ENCODE results near the gene CBL. TPM values are rescaled to one million over a fixed set of nuclear protein-coding genes. Genes with fewer than 3 reads are reported as not detected.

The CBL gene
- total RNA-seq, 1 experiment from 2014 or later, result 56.4 TPM

- no peak overlapping the region for H4K91ac ChIP-seq (ENCODE audit: insufficient read length, low read depth, low read length)
- H2BK12ac ChIP-seq (ENCODE audit: insufficient read length, low read depth, low read length), result no peak overlapping the region
- no peak overlapping the region for H3T11ph ChIP-seq (ENCODE audit: low read length)
- Mint-ChIP-seq H3K4me1 (peaks cover 33 to 38% of the 10 kb centered on the region in 2 experiments), H3K27me3 (ENCODE audit: low read depth) (no peaks in the 10 kb centered on the region), H3K36me3 (ENCODE audit: insufficient read depth in 1 of 3, low read depth in 3 of 3) (no peaks in the 10 kb centered on the region), H3K27ac (peak overlapping the region in 2 of 3 experiments; percentile 66 to 94; a peak in 4 of 7 replicates), H3K4me3 (peak overlapping the region; percentile 87 to 98), H3K9me3 (peaks cover 0 to 3% of the 10 kb centered on the region in 2 experiments; a peak in 1 of 5 replicates)
- peaks cover 9% of the 10 kb centered on the region for H3K23me2 ChIP-seq (ENCODE audit: insufficient read length, low read depth, low read length, poor library complexity, severe bottlenecking)
- no peaks in the 10 kb centered on the region for H4K20me1 ChIP-seq (ENCODE audit: control insufficient read depth, insufficient read depth, insufficient read length)
- no peak overlapping the region for H3K56ac ChIP-seq (ENCODE audit: insufficient read length, low read depth, low read length)
- peaks cover 31% of the 10 kb centered on the region; the same call in 1 of the 2 replicates for H3K79me2 ChIP-seq (ENCODE audit: insufficient read depth, low read length)
- DNase-seq, result no peak
- no peak overlapping the region for H2BK20ac ChIP-seq (ENCODE audit: low read depth, low read length, poor library complexity, severe bottlenecking)
- no peak overlapping the region for H3K18ac ChIP-seq (ENCODE audit: insufficient read length, low read depth, low read length)
- no peaks in the 10 kb centered on the region for H3K79me1 ChIP-seq (ENCODE audit: insufficient read depth, low read depth, low read length, poor library complexity, severe bottlenecking)
- no peak overlapping the region for H4K8ac ChIP-seq (replicated peaks; ENCODE audit: insufficient read length, low read depth, low read length)
- no peak overlapping the region for H2AK5ac ChIP-seq (ENCODE audit: insufficient read length, low read length)
- H4K5ac ChIP-seq (ENCODE audit: insufficient read length, low read depth, low read length), result no peak overlapping the region
- no peaks in the 10 kb centered on the region; the same call in 1 of the 2 replicates for H3K4me1 ChIP-seq (ENCODE audit: insufficient read depth, low read length)
- WGBS (ENCODE audit: extremely low coverage, insufficient read length, low lambda C conversion rate), result no CpG with 5 or more reads among the region's 11 CpGs
- no peak overlapping the region for H3K14ac ChIP-seq (ENCODE audit: insufficient read depth, low read length)
- H2BK5ac ChIP-seq (ENCODE audit: insufficient read length, low read length), result no peak overlapping the region
- H3K27ac ChIP-seq (ENCODE audit: insufficient read length, low read depth, low read length), result no peak overlapping the region
- no peaks in the 10 kb centered on the region for H3K27me3 ChIP-seq (ENCODE audit: insufficient read depth, low read length)
- peak overlapping the region; percentile 58 for H3K9ac ChIP-seq (ENCODE audit: extremely low read depth, insufficient read length, low read length)
- no peak overlapping the region for H2BK15ac ChIP-seq (ENCODE audit: low read depth, low read length)
- H3K4me2 ChIP-seq (ENCODE audit: insufficient read depth, insufficient read length, low read length), result peak overlapping the region; percentile 80
- no peak overlapping the region for H3K23ac ChIP-seq (ENCODE audit: insufficient read length, low read depth, low read length)
- no peak for TF ChIP-seq CTCF (conservative IDR thresholded peaks at IDR 0.05)
- H3K4ac ChIP-seq (ENCODE audit: low read depth, low read length), result no peak overlapping the region
- no peak overlapping the region for H2AFZ ChIP-seq (ENCODE audit: low read length)
- no peaks in the 10 kb centered on the region for H3K9me3 ChIP-seq (ENCODE audit: control insufficient read depth, low read depth, low read length)
- no peak overlapping the region for H2BK120ac ChIP-seq (ENCODE audit: low read depth, low read length, poor library complexity, severe bottlenecking)
Measured at GRCh38 chr11:119207415-119207960, 1.3 kb downstream of the CBL start.

Measured in H9 (cell line).